H1 (cell line): ENCODE data around the gene KDM6B. TPM values are rescaled to one million over a fixed set of nuclear protein-coding genes. Genes with fewer than 3 reads are reported as not detected.

ENCODE experiments used
- CTCF ChIA-PET: fragments of 300-600 bp; sonication (Branson Sonifier 250); formaldehyde crosslinking; loops from one replicate; lab custom pipeline; 2021; ENCODE audit not compliant: partially characterized antibody; lab: Charles Lee
- POLR2A ChIA-PET: fragments of 300-600 bp; sonication (Branson Sonifier 250); formaldehyde crosslinking; loops from one replicate; lab custom pipeline; 2021; ENCODE audit warnings: inconsistent platforms; ENCODE audit not compliant: partially characterized antibody; lab: Charles Lee
- DNase-seq, 2 experiments: peaks; one replicate each; pipeline versions ENCODE4 v3.0.0 to v3.0.0-alpha.2; 2010 to 2022; ENCODE audit warnings: low spot score in 2 of 2, low read depth in 1 of 2, mixed read lengths in 1 of 2
- FAIRE-seq: peaks from 2 replicates; lab custom pipeline; 2011; peaks lifted over from hg19 to GRCh38; lab: Jason Lieb, UNC
- H2AFZ ChIP-seq: 2 replicates; pipeline ENCODE4 v1.8.1; 2012; ENCODE audit warnings: low read length, inconsistent platforms
- H2AK5ac ChIP-seq: 2 replicates; pipeline ENCODE4 v1.6.1; 2013; ENCODE audit warnings: low read depth, low read length
- H2BK120ac ChIP-seq: replicated peaks from 2 replicates; pipeline ENCODE3; 2013; ENCODE audit warnings: low read depth, low read length, inconsistent platforms
- H2BK12ac ChIP-seq: 2 replicates; pipeline ENCODE4 v1.6.1; 2013; ENCODE audit warnings: low read depth, low read length
- H2BK15ac ChIP-seq: 2 replicates; pipeline ENCODE4 v1.6.1; 2013; ENCODE audit warnings: low read length
- H2BK20ac ChIP-seq: 2 replicates; pipeline ENCODE4 v1.6.1; 2013; ENCODE audit warnings: low read length
- H2BK5ac ChIP-seq: 2 replicates; pipeline ENCODE4 v1.6.1; 2013; ENCODE audit warnings: low read depth, low read length
- H3K14ac ChIP-seq: 2 replicates; pipeline ENCODE4 v1.6.1; 2013; ENCODE audit warnings: inconsistent platforms; ENCODE audit not compliant: insufficient read length
- H3K18ac ChIP-seq: 2 replicates; pipeline ENCODE4 v1.6.1; 2013; ENCODE audit warnings: low read length; ENCODE audit errors: extremely low read depth
- H3K23ac ChIP-seq: 2 replicates; pipeline ENCODE4 v1.6.1; 2013; ENCODE audit warnings: inconsistent platforms; ENCODE audit not compliant: insufficient read length
- H3K23me2 ChIP-seq: 2 replicates; pipeline ENCODE4 v1.6.1; 2013; ENCODE audit warnings: low read depth, low read length
- H3K27ac ChIP-seq: 2 replicates; pipeline ENCODE4 v1.6.1; 2011; ENCODE audit warnings: low read depth, low read length, inconsistent platforms
- H3K27me3 ChIP-seq, 4 experiments: replicated peaks in 1 of 4; 1 replicate in 1 of 4; 2 replicates in 3 of 4; pipeline versions ENCODE4 v1.6.1 to v1.8.1; 2011 to 2013; ENCODE audit warnings: low read length in 3 of 4, mild to moderate bottlenecking in 3 of 4, inconsistent platforms in 2 of 4, mixed read lengths in 2 of 4, moderate library complexity in 1 of 4; ENCODE audit not compliant: control insufficient read depth in 3 of 4, insufficient read depth in 3 of 4; ENCODE audit errors: extremely low read depth in 1 of 4
- H3K36me3 ChIP-seq, 4 experiments: 2 replicates each; pipeline versions ENCODE4 v1.6.1 to v1.8.1; 2011 to 2013; ENCODE audit warnings: mild to moderate bottlenecking in 4 of 4, low read length in 3 of 4, moderate library complexity in 2 of 4, control low read depth in 1 of 4, inconsistent platforms in 1 of 4; ENCODE audit not compliant: insufficient read depth in 4 of 4, control insufficient read depth in 2 of 4
- H3K4ac ChIP-seq: replicated peaks from 2 replicates; pipeline ENCODE3; 2013; ENCODE audit warnings: low read length, low read depth, mixed read lengths, inconsistent platforms; ENCODE audit not compliant: insufficient read length
- H3K4me1 ChIP-seq, 4 experiments: replicated peaks in 1 of 4; 1 replicate in 1 of 4; 2 replicates in 3 of 4; pipeline versions ENCODE4 v1.6.1 to v1.8.1; 2011 to 2013; ENCODE audit warnings: low read length in 3 of 4, inconsistent platforms in 2 of 4, mixed read lengths in 1 of 4; ENCODE audit not compliant: insufficient read depth in 4 of 4, control insufficient read depth in 3 of 4
- H3K4me2 ChIP-seq, 2 experiments: 2 replicates each; pipeline versions ENCODE4 v1.6.1 to v1.8.1; 2011 to 2013; ENCODE audit warnings: low read depth in 2 of 2, low read length in 2 of 2, control low read depth in 1 of 2, inconsistent platforms in 1 of 2, mild to moderate bottlenecking in 1 of 2; ENCODE audit not compliant: insufficient read depth in 1 of 2
- H3K4me3 ChIP-seq, 4 experiments: fragments of 200-600, 300-600 bp in 1 of 4; sonication (generic), shearing (Covaris generic), sonication (Bioruptor Twin) in 1 of 4; 2 replicates each; pipeline versions ENCODE4 v1.5.1 to v1.8.1; 2011 to 2016; ENCODE audit warnings: low read length in 4 of 4, low read depth in 3 of 4, control low read depth in 2 of 4, inconsistent platforms in 2 of 4, mild to moderate bottlenecking in 2 of 4, mixed read lengths in 1 of 4, moderate library complexity in 1 of 4; ENCODE audit not compliant: insufficient read depth in 2 of 4; ENCODE audit errors: extremely low read depth in 1 of 4
- H3K56ac ChIP-seq: replicated peaks from 2 replicates; pipeline ENCODE3; 2013; ENCODE audit warnings: low read depth, mild to moderate bottlenecking, mixed read lengths, low read length, inconsistent platforms; ENCODE audit not compliant: insufficient read length
- H3K79me1 ChIP-seq: 2 replicates; pipeline ENCODE4 v1.6.1; 2013; ENCODE audit warnings: low read depth, low read length, control low read depth
- H3K79me2 ChIP-seq, 2 experiments: 2 replicates each; pipeline versions ENCODE4 v1.6.1 to v1.8.1; 2012 to 2013; ENCODE audit warnings: low read length in 2 of 2, mild to moderate bottlenecking in 2 of 2, inconsistent platforms in 1 of 2; ENCODE audit not compliant: insufficient read depth in 2 of 2, control insufficient read depth in 1 of 2
- H3K9ac ChIP-seq, 4 experiments: replicated peaks in 1 of 4; 1 replicate in 1 of 4; 2 replicates in 3 of 4; pipeline versions ENCODE4 v1.6.1 to v1.8.1; 2011 to 2013; ENCODE audit warnings: low read depth in 3 of 4, low read length in 3 of 4, control low read depth in 2 of 4, mild to moderate bottlenecking in 2 of 4, moderate library complexity in 2 of 4, inconsistent platforms in 1 of 4; ENCODE audit errors: extremely low read depth in 1 of 4
- H3K9me3 ChIP-seq, 2 experiments: 2 replicates each; pipeline versions ENCODE4 v1.6.1 to v1.8.1; 2012 to 2013; ENCODE audit warnings: mild to moderate bottlenecking in 2 of 2, moderate library complexity in 2 of 2, control low read depth in 1 of 2, inconsistent platforms in 1 of 2, low read depth in 1 of 2, low read length in 1 of 2, mixed read lengths in 1 of 2; ENCODE audit not compliant: insufficient read depth in 2 of 2
- H4K20me1 ChIP-seq, 2 experiments: replicated peaks in 1 of 2; 2 replicates each; pipeline versions ENCODE3 to v1.8.1; 2011 to 2013; ENCODE audit warnings: inconsistent platforms in 2 of 2, low read length in 2 of 2, mild to moderate bottlenecking in 1 of 2; ENCODE audit not compliant: insufficient read depth in 2 of 2, control insufficient read depth in 1 of 2
- H4K5ac ChIP-seq: 2 replicates; pipeline ENCODE4 v1.6.1; 2013; ENCODE audit warnings: low read length, low read depth, mixed read lengths, inconsistent platforms; ENCODE audit not compliant: insufficient read length
- H4K8ac ChIP-seq: 2 replicates; pipeline ENCODE4 v1.8.0; 2013; ENCODE audit warnings: mild to moderate bottlenecking, moderate library complexity, low read length, inconsistent platforms; ENCODE audit not compliant: insufficient read depth; ENCODE audit errors: extremely low read depth
- H4K91ac ChIP-seq: replicated peaks from 2 replicates; pipeline ENCODE3; 2013; ENCODE audit warnings: low read length, mixed read lengths, inconsistent platforms; ENCODE audit not compliant: insufficient read length
- EZH2 ChIP-seq: fragments of 200-600 bp; sonication (generic); IDR thresholded peaks from 2 replicates; pipeline ENCODE4 v1.7.1; 2012; ENCODE audit warnings: low read depth, mild to moderate bottlenecking, moderate library complexity, low read length, inconsistent platforms; ENCODE audit not compliant: severe bottlenecking
- SP4 ChIP-seq: IDR thresholded peaks from 2 replicates; pipeline ENCODE4 v1.6.1; 2012; ENCODE audit warnings: low read length, inconsistent platforms
- TCF12 ChIP-seq: IDR thresholded peaks from 2 replicates; pipeline ENCODE4 v1.6.1; 2011; ENCODE audit warnings: low read depth, mild to moderate bottlenecking, low read length
- WGBS, 2 experiments: shearing (Covaris generic) in 1 of 2; methylation state at CpG; one replicate each; pipeline versions ENCODE4 v1.1.6 to v1.1.7; 2013 to 2015; ENCODE audit warnings: low lambda C conversion rate in 2 of 2, mixed read lengths in 2 of 2, inconsistent platforms in 1 of 2, low coverage in 1 of 2, missing lambda C conversion rate in 1 of 2; ENCODE audit not compliant: insufficient replicate concordance in 2 of 2, insufficient coverage in 1 of 2, insufficient read length in 1 of 2; ENCODE audit errors: extremely low coverage in 1 of 2, missing lambda C conversion rate in 1 of 2; 5-methylcytosine and 5-hydroxymethylcytosine counted together
- polyA plus RNA-seq, 7 experiments: library from polyadenylated mRNA; depleted of rRNA in 3 of 7; stranded (reverse) in 5 of 7; unstranded in 2 of 7; fragments of >200 nt in 5 of 7; fragments of 200-250 nt in 2 of 7; gene quantifications; 1 replicate in 5 of 7; 2 replicates in 1 of 7; 4 replicates in 1 of 7; pipeline versions ENCODE4 v1.2.1 to v1.2.3, GENCODE V29; 2011 to 2013; ENCODE audit warnings: missing spikeins in 2 of 7, mixed read lengths in 2 of 7
- total RNA-seq: library from RNA; stranded (reverse); fragmentation: NEBNext Ultra II Directional; extraction: Animal tissue kit (Norgen Biotek cat#: 25700); gene quantifications from 2 replicates; pipeline ENCODE4 v1.2.1, GENCODE V29; 2021
- TF ChIP-seq, protein P1 (sequence below): IDR thresholded peaks from 2 replicates; pipeline ENCODE4 v1.6.1; 2011; ENCODE audit warnings: low read length, improper control_type of control experiment

The KDM6B gene
- total and polyA plus RNA-seq, 2 of the 8 experiments (the other 6 are each of a cell fraction or from before 2014, with no cell fraction given), result 0.48 to 3.7 TPM

DNA sequence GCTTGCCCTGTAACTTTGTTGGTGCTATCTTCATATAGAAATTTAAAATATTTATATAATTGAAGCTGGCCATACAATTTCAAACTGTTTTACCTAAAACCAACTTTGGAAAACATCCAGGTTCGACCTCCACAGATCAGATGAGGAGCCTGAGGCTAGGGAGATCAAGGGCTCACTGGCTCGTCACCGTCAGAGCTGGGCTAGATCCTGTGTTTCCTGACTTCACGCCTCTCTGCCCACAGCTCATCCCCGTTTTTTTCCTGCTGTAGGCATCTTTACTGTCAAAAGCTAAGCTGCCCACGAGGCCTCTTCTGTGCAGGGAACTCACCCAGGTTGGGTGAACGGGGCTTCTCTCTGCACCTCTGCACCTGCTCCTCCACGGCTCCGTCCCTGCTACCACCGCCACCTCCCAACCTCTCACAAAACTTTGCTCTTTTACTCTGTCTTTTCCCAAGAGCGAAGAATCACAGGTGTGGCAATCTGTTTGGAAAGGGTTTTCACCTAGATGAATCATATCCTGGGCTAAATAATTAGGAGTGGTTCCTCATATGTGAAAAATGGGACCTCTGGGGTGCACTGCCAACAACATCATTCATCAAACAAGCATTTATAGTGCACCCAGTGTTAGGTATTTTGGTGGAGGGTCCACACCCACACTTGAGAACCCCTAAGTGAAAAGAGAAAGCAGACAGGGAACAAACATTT is 24.8 kb upstream of the KDM6B start:
- Histone ChIP-seq H3K56ac (no peak overlapping the region), H3K79me2 (no peaks in the 10 kb centered on the region), H2BK20ac (no peak overlapping the region), H3K27me3 (peaks cover 0 to 2% (median 0%) of the 10 kb centered on the region in 4 experiments; a peak in 1 of 7 replicates), H2BK120ac (no peak overlapping the region), H4K20me1 (no peaks in the 10 kb centered on the region), H3K4me3 (no peak overlapping the region), H4K91ac (no peak overlapping the region), H2AFZ (no peak overlapping the region), H2AK5ac (no peak overlapping the region), H2BK5ac (no peak overlapping the region), H3K9ac (no peak overlapping the region), H3K79me1 (no peaks in the 10 kb centered on the region), H3K14ac (no peak overlapping the region), H3K23me2 (no peaks in the 10 kb centered on the region), H4K5ac (no peak overlapping the region), H4K8ac (no peak overlapping the region), H3K9me3 (no peaks in the 10 kb centered on the region), H3K4ac (no peak overlapping the region), H2BK12ac (no peak overlapping the region)
- WGBS, 2 experiments, result 87% methylated on average over 11 of the region's 11 CpGs; no CpG with 5 or more reads in 1 of the 2 experiments
- CTCF ChIA-PET, result interaction anchor here (0.9 to 1.5 kb wide), 5 partner anchors 10 to 72 kb away, joined by 3 to 6 read pairs (median 4); no protein-coding TSS in a partner anchor
- DNase-seq, result no peak
- no peak for FAIRE-seq
- TF ChIP-seq SP4, result no peak
- no peak for TF ChIP-seq EZH2
- TF ChIP-seq, protein P1, sequence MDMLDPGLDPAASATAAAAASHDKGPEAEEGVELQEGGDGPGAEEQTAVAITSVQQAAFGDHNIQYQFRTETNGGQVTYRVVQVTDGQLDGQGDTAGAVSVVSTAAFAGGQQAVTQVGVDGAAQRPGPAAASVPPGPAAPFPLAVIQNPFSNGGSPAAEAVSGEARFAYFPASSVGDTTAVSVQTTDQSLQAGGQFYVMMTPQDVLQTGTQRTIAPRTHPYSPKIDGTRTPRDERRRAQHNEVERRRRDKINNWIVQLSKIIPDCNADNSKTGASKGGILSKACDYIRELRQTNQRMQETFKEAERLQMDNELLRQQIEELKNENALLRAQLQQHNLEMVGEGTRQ, result no peak
- no peak for TF ChIP-seq TCF12
- TF ChIP-seq, all 59 proteins: peak for 0
- Histone ChIP-seq H3K18ac (no peak overlapping the region), H3K4me1 (no peaks in the 10 kb centered on the region), H2BK15ac (no peak overlapping the region), H3K23ac (no peak overlapping the region), H3K4me2 (no peak overlapping the region), H3K36me3 (no peaks in the 10 kb centered on the region), H3K27ac (no peak overlapping the region)
- POLR2A ChIA-PET, result no interaction called here
